ENCODE results near the gene LATS2. TPM values are rescaled to one million over a fixed set of nuclear protein-coding genes. Genes with fewer than 3 reads are reported as not detected.

The LATS2 gene
- total RNA-seq, 1 experiment from 2014 or later, result 18.8 TPM

DNA sequence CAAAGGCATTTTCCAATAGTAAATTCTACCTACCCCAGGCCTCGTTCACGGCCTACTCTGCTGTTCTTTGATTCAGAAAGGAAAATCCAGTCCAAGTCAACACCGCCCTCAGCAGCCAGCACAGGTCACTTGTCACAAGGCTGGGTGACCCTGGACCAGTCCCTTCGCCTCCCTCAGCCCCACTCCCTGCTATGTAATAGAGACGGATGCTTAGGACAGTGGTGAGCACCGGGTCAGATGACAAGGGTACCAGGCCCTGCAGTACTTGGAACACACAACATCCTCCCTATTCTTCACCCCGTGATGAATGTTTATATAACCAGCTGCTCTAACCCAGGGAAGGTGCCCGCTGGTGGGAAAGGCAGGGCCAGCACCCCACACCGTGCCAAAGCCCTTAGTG lies 14.3 kb downstream of the LATS2 start:
- Histone ChIP-seq H3K9me3 (ENCODE audit: control insufficient read depth in 1 of 2, insufficient read depth in 1 of 2, low read depth in 1 of 2, low read length in 2 of 2) (no peaks in the 10 kb centered on the region), H3K9me2 (ENCODE audit: insufficient read depth) (no peaks in the 10 kb centered on the region), H3K36me3 (ENCODE audit: control insufficient read depth in 1 of 2, insufficient read depth in 2 of 2, low read length in 2 of 2) (peaks cover 3 to 4% of the 10 kb centered on the region in 2 experiments; a peak in 1 of 4 replicates), H3K79me2 (ENCODE audit: insufficient read depth, low read length) (peaks cover 96% of the 10 kb centered on the region), H3K27ac (ENCODE audit: low read depth, low read length) (no peak overlapping the region), H3K9ac (ENCODE audit: low read length) (no peak overlapping the region), H4K20me1 (ENCODE audit: insufficient read depth) (no peaks in the 10 kb centered on the region), H3K4me3 (replicated peaks in 1 of 2; ENCODE audit: low read depth in 1 of 2, low read length in 2 of 2) (no peak overlapping the region), H2AFZ (ENCODE audit: low read depth, low read length, poor library complexity, severe bottlenecking) (no peak overlapping the region), H3K27me3 (ENCODE audit: insufficient read depth, low read length) (no peaks in the 10 kb centered on the region), H3K4me2 (ENCODE audit: low read length) (no peak overlapping the region), H3K4me1 (ENCODE audit: control insufficient read depth in 1 of 2, insufficient read depth in 2 of 2, low read length in 2 of 2) (no peaks in the 10 kb centered on the region)
- ATAC-seq (no peak), DNase-seq (ENCODE audit: low read depth, low spot score) (no peak)
- intact Hi-C loops (cut with micrococcal nuclease), result no loop called here
- TF ChIP-seq ZNF274 (IDR thresholded peaks at IDR 0.05; ENCODE audit: low read depth, low read length), result no peak
- no peak for TF ChIP-seq EGR1 (IDR thresholded peaks at IDR 0.05; ENCODE audit: low read depth)
- no peak for TF ChIP-seq SRF (IDR thresholded peaks at IDR 0.05; ENCODE audit: low read depth)
- TF ChIP-seq JUND (IDR thresholded peaks at IDR 0.05), result no peak
- no peak for TF ChIP-seq ATF3 (IDR thresholded peaks at IDR 0.05)
- TF ChIP-seq, protein P1, sequence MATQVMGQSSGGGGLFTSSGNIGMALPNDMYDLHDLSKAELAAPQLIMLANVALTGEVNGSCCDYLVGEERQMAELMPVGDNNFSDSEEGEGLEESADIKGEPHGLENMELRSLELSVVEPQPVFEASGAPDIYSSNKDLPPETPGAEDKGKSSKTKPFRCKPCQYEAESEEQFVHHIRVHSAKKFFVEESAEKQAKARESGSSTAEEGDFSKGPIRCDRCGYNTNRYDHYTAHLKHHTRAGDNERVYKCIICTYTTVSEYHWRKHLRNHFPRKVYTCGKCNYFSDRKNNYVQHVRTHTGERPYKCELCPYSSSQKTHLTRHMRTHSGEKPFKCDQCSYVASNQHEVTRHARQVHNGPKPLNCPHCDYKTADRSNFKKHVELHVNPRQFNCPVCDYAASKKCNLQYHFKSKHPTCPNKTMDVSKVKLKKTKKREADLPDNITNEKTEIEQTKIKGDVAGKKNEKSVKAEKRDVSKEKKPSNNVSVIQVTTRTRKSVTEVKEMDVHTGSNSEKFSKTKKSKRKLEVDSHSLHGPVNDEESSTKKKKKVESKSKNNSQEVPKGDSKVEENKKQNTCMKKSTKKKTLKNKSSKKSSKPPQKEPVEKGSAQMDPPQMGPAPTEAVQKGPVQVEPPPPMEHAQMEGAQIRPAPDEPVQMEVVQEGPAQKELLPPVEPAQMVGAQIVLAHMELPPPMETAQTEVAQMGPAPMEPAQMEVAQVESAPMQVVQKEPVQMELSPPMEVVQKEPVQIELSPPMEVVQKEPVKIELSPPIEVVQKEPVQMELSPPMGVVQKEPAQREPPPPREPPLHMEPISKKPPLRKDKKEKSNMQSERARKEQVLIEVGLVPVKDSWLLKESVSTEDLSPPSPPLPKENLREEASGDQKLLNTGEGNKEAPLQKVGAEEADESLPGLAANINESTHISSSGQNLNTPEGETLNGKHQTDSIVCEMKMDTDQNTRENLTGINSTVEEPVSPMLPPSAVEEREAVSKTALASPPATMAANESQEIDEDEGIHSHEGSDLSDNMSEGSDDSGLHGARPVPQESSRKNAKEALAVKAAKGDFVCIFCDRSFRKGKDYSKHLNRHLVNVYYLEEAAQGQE (IDR thresholded peaks at IDR 0.05; ENCODE audit: low read depth), result no peak
- TF ChIP-seq TCF7L2 (IDR thresholded peaks at IDR 0.05; ENCODE audit: borderline replicate concordance, extremely low read depth, insufficient read depth, insufficient read length), result no peak
- no peak for TF ChIP-seq POLR2AphosphoS5 (IDR thresholded peaks at IDR 0.05; ENCODE audit: low read depth, low read length)
- TF ChIP-seq ZFX (IDR thresholded peaks at IDR 0.05), result no peak
- TF ChIP-seq RAD21 (IDR thresholded peaks at IDR 0.05; ENCODE audit: low read depth), result no peak
- TF ChIP-seq CEBPB (IDR thresholded peaks at IDR 0.05; ENCODE audit: low read depth), result no peak
- TF ChIP-seq EZH2phosphoT487 (IDR thresholded peaks at IDR 0.05; ENCODE audit: borderline replicate concordance), result no peak
- TF ChIP-seq POLR2A (IDR thresholded peaks at IDR 0.05; ENCODE audit: borderline replicate concordance, extremely low read depth, insufficient read depth, insufficient read length), result no peak
- no peak for TF ChIP-seq SIN3A (IDR thresholded peaks at IDR 0.05; ENCODE audit: low read depth)
- TF ChIP-seq CBX3 (IDR thresholded peaks at IDR 0.05; ENCODE audit: low read depth), result no peak
- TF ChIP-seq MAX (IDR thresholded peaks at IDR 0.05), result no peak
- no peak for TF ChIP-seq ZBTB33 (IDR thresholded peaks at IDR 0.05; ENCODE audit: extremely low read depth, insufficient replicate concordance, low read length)
- POLR2A ChIA-PET, result no interaction called here
- CTCF ChIA-PET, result no interaction called here
- RAD21 ChIA-PET (ENCODE audit: low non-redundant PET in 1 of 2, low total read pairs in 2 of 2, uncharacterized antibody in 2 of 2, unreplicated experiment in 2 of 2), result no interaction called here
- no TSS peak for BruUV-seq (replicated peaks)

Measured in HCT116 (cell line).